ENCODE measurements around the gene AKR1D1. TPM values are rescaled to one million over a fixed set of nuclear protein-coding genes. Genes with fewer than 3 reads are reported as not detected.

The AKR1D1 gene
- total and polyA plus RNA-seq, 2 of the 13 experiments (the other 11 are each of a cell fraction or from before 2014, with no cell fraction given) = 6.9 to 37.0 TPM

DNA sequence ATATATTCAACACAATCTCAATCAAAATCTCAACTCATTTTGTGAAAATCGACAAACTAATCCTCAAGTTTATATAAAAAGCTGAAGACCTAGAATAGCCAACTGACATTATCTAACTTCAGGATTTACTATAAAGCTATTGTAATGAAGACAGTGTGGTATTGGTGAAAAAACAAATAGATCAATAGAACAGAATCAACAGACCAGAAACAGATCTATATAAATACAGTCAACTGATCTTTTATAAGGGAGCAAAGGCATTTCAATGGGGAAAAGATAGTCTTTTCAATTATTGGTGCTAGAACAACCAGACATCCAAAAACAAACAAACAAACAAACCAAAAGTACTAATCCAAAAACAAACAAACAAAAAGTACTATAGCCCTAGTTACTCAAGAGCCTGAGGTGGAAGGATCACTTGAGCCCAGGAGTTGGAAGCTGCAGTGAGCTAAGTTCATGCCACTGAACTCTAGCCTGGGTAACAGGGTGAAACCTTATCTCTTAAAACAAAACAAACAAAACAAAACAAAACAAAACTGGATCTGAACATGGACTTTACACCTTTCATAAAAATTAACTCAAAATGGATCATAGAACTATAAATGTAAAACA lies 26.6 kb upstream of the AKR1D1 start (continued):
- TF ChIP-seq, protein P1, sequence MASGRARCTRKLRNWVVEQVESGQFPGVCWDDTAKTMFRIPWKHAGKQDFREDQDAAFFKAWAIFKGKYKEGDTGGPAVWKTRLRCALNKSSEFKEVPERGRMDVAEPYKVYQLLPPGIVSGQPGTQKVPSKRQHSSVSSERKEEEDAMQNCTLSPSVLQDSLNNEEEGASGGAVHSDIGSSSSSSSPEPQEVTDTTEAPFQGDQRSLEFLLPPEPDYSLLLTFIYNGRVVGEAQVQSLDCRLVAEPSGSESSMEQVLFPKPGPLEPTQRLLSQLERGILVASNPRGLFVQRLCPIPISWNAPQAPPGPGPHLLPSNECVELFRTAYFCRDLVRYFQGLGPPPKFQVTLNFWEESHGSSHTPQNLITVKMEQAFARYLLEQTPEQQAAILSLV (CRISPR knock-in tag; IDR thresholded peaks at IDR 0.05; ENCODE audit: borderline replicate concordance) = no peak
- TF ChIP-seq HDAC2 (CRISPR knock-in tag; IDR thresholded peaks at IDR 0.05) = peak; percentile 75; the same call in 1 of the 2 replicates
- TF ChIP-seq, protein P2, sequence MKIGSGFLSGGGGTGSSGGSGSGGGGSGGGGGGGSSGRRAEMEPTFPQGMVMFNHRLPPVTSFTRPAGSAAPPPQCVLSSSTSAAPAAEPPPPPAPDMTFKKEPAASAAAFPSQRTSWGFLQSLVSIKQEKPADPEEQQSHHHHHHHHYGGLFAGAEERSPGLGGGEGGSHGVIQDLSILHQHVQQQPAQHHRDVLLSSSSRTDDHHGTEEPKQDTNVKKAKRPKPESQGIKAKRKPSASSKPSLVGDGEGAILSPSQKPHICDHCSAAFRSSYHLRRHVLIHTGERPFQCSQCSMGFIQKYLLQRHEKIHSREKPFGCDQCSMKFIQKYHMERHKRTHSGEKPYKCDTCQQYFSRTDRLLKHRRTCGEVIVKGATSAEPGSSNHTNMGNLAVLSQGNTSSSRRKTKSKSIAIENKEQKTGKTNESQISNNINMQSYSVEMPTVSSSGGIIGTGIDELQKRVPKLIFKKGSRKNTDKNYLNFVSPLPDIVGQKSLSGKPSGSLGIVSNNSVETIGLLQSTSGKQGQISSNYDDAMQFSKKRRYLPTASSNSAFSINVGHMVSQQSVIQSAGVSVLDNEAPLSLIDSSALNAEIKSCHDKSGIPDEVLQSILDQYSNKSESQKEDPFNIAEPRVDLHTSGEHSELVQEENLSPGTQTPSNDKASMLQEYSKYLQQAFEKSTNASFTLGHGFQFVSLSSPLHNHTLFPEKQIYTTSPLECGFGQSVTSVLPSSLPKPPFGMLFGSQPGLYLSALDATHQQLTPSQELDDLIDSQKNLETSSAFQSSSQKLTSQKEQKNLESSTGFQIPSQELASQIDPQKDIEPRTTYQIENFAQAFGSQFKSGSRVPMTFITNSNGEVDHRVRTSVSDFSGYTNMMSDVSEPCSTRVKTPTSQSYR (CRISPR knock-in tag; IDR thresholded peaks at IDR 0.05; ENCODE audit: borderline replicate concordance) = no peak
- TF ChIP-seq SMAD1 (CRISPR knock-in tag; IDR thresholded peaks at IDR 0.05; ENCODE audit: borderline replicate concordance, low read depth) = no peak
- TF ChIP-seq ZNF274 (CRISPR knock-in tag; IDR thresholded peaks at IDR 0.05) = no peak
- TF ChIP-seq YY1 (IDR thresholded peaks at IDR 0.05; ENCODE audit: insufficient read depth, insufficient replicate concordance, low read depth, low read length) = no peak
- TF ChIP-seq GFI1 (CRISPR knock-in tag; IDR thresholded peaks at IDR 0.05; ENCODE audit: borderline replicate concordance) = no peak; the same call in 1 of the 2 replicates
- no peak for TF ChIP-seq ZNF7 (CRISPR knock-in tag; IDR thresholded peaks at IDR 0.05)
- TF ChIP-seq ATF1 (CRISPR knock-in tag; IDR thresholded peaks at IDR 0.05) = no peak
- no peak for TF ChIP-seq ZNF264 (CRISPR knock-in tag; IDR thresholded peaks at IDR 0.05)
- no peak for TF ChIP-seq ZC3H13 (CRISPR knock-in tag; IDR thresholded peaks at IDR 0.05)
- TF ChIP-seq SP2 (CRISPR knock-in tag; IDR thresholded peaks at IDR 0.05) = no peak
- no peak for TF ChIP-seq ZNF263 (CRISPR knock-in tag; IDR thresholded peaks at IDR 0.05)
- no peak for TF ChIP-seq GATAD1 (CRISPR knock-in tag; IDR thresholded peaks at IDR 0.05)
- no peak for TF ChIP-seq SMAD3 (CRISPR knock-in tag; IDR thresholded peaks at IDR 0.05)
- TF ChIP-seq DNMT1 (CRISPR knock-in tag; IDR thresholded peaks at IDR 0.05) = no peak
- no peak for TF ChIP-seq PHF5A (CRISPR knock-in tag; IDR thresholded peaks at IDR 0.05; ENCODE audit: low read depth, unreplicated experiment)
- no peak for TF ChIP-seq ZNF3 (CRISPR knock-in tag; IDR thresholded peaks at IDR 0.05)
- no peak for TF ChIP-seq ZMAT3 (CRISPR knock-in tag; conservative IDR thresholded peaks at IDR 0.05)
- TF ChIP-seq ZNF251 (CRISPR knock-in tag; IDR thresholded peaks at IDR 0.05) = no peak
- TF ChIP-seq NFE2L2 (IDR thresholded peaks at IDR 0.05; ENCODE audit: low read length) = no peak
- no peak for TF ChIP-seq ZNF451 (CRISPR knock-in tag; IDR thresholded peaks at IDR 0.05)
- no peak for TF ChIP-seq ZSCAN25 (CRISPR knock-in tag; IDR thresholded peaks at IDR 0.05)
- TF ChIP-seq, protein P3, sequence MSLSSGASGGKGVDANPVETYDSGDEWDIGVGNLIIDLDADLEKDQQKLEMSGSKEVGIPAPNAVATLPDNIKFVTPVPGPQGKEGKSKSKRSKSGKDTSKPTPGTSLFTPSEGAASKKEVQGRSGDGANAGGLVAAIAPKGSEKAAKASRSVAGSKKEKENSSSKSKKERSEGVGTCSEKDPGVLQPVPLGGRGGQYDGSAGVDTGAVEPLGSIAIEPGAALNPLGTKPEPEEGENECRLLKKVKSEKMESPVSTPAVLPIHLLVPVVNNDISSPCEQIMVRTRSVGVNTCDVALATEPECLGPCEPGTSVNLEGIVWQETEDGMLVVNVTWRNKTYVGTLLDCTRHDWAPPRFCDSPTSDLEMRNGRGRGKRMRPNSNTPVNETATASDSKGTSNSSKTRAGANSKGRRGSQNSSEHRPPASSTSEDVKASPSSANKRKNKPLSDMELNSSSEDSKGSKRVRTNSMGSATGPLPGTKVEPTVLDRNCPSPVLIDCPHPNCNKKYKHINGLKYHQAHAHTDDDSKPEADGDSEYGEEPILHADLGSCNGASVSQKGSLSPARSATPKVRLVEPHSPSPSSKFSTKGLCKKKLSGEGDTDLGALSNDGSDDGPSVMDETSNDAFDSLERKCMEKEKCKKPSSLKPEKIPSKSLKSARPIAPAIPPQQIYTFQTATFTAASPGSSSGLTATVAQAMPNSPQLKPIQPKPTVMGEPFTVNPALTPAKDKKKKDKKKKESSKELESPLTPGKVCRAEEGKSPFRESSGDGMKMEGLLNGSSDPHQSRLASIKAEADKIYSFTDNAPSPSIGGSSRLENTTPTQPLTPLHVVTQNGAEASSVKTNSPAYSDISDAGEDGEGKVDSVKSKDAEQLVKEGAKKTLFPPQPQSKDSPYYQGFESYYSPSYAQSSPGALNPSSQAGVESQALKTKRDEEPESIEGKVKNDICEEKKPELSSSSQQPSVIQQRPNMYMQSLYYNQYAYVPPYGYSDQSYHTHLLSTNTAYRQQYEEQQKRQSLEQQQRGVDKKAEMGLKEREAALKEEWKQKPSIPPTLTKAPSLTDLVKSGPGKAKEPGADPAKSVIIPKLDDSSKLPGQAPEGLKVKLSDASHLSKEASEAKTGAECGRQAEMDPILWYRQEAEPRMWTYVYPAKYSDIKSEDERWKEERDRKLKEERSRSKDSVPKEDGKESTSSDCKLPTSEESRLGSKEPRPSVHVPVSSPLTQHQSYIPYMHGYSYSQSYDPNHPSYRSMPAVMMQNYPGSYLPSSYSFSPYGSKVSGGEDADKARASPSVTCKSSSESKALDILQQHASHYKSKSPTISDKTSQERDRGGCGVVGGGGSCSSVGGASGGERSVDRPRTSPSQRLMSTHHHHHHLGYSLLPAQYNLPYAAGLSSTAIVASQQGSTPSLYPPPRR (CRISPR knock-in tag; IDR thresholded peaks at IDR 0.05; ENCODE audit: borderline replicate concordance) = peak; percentile 76; the same call in 1 of the 2 replicates

Measured in HepG2 (cell line).